HEK293T (cell line): ENCODE results near the gene DNMT3L.
"Not testable (repeated sequence)": the region's sequence is repeated elsewhere in the genome, so short reads cannot be mapped to it uniquely, and the experiment has no call there.

Source experiments
- CTCF ChIA-PET: fragments of 350-600 bp; formaldehyde crosslinking; extraction: SDS; loops from one replicate; lab custom pipeline; 2021; ENCODE audit warnings: antibody characterized with exemption, inconsistent platforms; lab: Yijun Ruan, JAX
- POLR2A ChIA-PET: fragments of 350-600 bp; formaldehyde crosslinking; extraction: SDS; loops from one replicate; lab custom pipeline; 2020; ENCODE audit warnings: antibody characterized with exemption, inconsistent platforms; lab: Yijun Ruan, JAX
- DNase-seq: peaks from one replicate; pipeline ENCODE4 v3.0.0; 2012; ENCODE audit warnings: mixed read lengths; ENCODE audit errors: extremely low spot score
- ARNT ChIP-seq: fragments of 450-650 bp; IDR thresholded peaks from 2 replicates; pipeline ENCODE4 v1.6.1; 2017; ENCODE audit warnings: mild to moderate bottlenecking
- BHLHE40 ChIP-seq: fragments of 450-650 bp; IDR thresholded peaks from 2 replicates; pipeline ENCODE4 v1.6.1; 2016; ENCODE audit warnings: mild to moderate bottlenecking, moderate library complexity, borderline replicate concordance
- ELF4 ChIP-seq: fragments of 450-650 bp; IDR thresholded peaks from 2 replicates; pipeline ENCODE4 v1.6.1; 2017; ENCODE audit warnings: antibody characterized with exemption
- FOXA1 ChIP-seq: fragments of 450-650 bp; IDR thresholded peaks from 2 replicates; pipeline ENCODE4 v1.6.1; 2016; ENCODE audit warnings: mild to moderate bottlenecking
- FOXK2 ChIP-seq: fragments of 450-650 bp; IDR thresholded peaks from 2 replicates; pipeline ENCODE4 v1.6.1; 2016; ENCODE audit warnings: mild to moderate bottlenecking
- LEF1 ChIP-seq: fragments of 450-650 bp; IDR thresholded peaks from 2 replicates; pipeline ENCODE4 v1.6.1; 2017; ENCODE audit warnings: mild to moderate bottlenecking, borderline replicate concordance
- NFRKB ChIP-seq: fragments of 450-650 bp; IDR thresholded peaks from 2 replicates; pipeline ENCODE4 v1.6.1; 2016; ENCODE audit warnings: mild to moderate bottlenecking, moderate library complexity
- SP1 ChIP-seq: fragments of 450-650 bp; IDR thresholded peaks from 2 replicates; pipeline ENCODE4 v1.6.1; 2017
- SUZ12 ChIP-seq: fragments of 450-650 bp; IDR thresholded peaks from 2 replicates; pipeline ENCODE4 v1.6.1; 2016; ENCODE audit warnings: mild to moderate bottlenecking
- TARDBP ChIP-seq: fragments of 450-650 bp; IDR thresholded peaks from 2 replicates; pipeline ENCODE4 v1.6.1; 2016
- ZNF384 ChIP-seq: fragments of 450-650 bp; IDR thresholded peaks from 2 replicates; pipeline ENCODE4 v1.6.1; 2016

DNMT3L gene

GRCh38 chr21:44199448-44199847, 62.2 kb downstream of the DNMT3L start:
- no peak for DNase-seq
- POLR2A ChIA-PET, result no interaction called here
- TF ChIP-seq LEF1, result no peak
- TF ChIP-seq NFRKB, result no peak
- TF ChIP-seq SUZ12, result no peak
- no peak for TF ChIP-seq ZNF384
- no peak for TF ChIP-seq SP1
- no peak for TF ChIP-seq TARDBP
- no peak for TF ChIP-seq BHLHE40
- TF ChIP-seq FOXA1, result no peak
- TF ChIP-seq ELF4, result no peak
- TF ChIP-seq ARNT, result no peak
- no peak for TF ChIP-seq FOXK2
- CTCF ChIA-PET, result no interaction called here

GRCh38 chr21:44197156-44197516, 64.6 kb downstream of the DNMT3L start:
- CTCF ChIA-PET, DNase-seq, POLR2A ChIA-PET: not testable (repeated sequence)
